ENCODE measurements around the gene APOL1. TPM values are rescaled to one million over a fixed set of nuclear protein-coding genes. Genes with fewer than 3 reads are reported as not detected.
"Not testable (repeated sequence)": the region's sequence is repeated elsewhere in the genome, so short reads cannot be mapped to it uniquely, and the experiment has no call there.

Gene APOL1
- total RNA-seq, 1 donor from 2014 or later, result 26.5 TPM

GRCh38 chr22:36224245-36224644 is 28.7 kb upstream of the APOL1 start:
- no peak for DNase-seq (ENCODE audit: low read depth, low spot score)

GRCh38 chr22:36225333-36225922 is 27.5 kb upstream of the APOL1 start:
- no peak for DNase-seq (ENCODE audit: low read depth, low spot score)

GRCh38 chr22:36226189-36226588 is 26.7 kb upstream of the APOL1 start:
- no peak for DNase-seq (ENCODE audit: low read depth, low spot score)

- no peak for DNase-seq (ENCODE audit: low read depth, low spot score)
Observed at GRCh38 chr22:36227396-36227795, 25.5 kb upstream of the APOL1 start.

GRCh38 chr22:36227806-36228205 is 25.1 kb upstream of the APOL1 start:
- DNase-seq (ENCODE audit: low read depth, low spot score), result no peak

DNA sequence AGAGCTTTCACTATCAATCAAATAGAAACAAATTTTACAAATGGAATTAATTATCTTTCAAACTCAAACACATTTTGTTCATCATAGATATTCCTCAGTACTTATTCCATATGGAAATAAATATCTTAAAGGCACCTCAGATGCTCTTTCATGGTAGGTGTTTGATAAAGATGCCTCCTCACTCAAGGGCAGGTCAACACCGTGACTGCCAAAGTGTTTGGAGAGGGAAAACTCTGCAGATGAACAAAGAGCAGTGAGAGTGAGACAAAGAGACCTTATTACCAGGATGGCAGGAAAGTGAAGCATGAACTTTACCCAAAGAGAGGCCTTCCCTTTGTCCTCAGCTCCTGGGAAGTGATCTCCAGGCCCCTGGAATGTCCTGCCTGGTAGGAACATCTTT is 24.6 kb upstream of the APOL1 start:
- DNase-seq (ENCODE audit: low read depth, low spot score), result not testable (repeated sequence)

DNA sequence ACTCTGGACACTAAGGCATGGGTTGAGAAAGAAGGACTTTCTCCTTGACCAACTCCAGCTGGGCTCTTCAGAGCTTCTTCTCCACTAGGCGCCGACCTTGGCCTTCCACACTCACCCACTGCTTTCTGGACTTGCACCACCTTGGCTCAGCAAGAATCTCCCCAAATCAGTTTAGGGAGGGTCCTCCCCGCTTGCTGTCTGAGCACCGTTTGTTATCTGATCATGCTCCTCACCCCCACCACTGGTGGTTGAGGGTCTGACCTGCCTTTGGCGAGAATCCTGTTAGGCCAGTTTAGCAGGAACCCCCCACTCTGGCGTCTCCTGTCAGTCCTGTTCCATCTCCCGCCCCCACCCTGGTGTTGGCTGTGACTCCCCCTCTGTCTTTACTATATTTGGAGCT is 24.0 kb upstream of the APOL1 start:
- DNase-seq (ENCODE audit: low read depth, low spot score), result no peak

DNA sequence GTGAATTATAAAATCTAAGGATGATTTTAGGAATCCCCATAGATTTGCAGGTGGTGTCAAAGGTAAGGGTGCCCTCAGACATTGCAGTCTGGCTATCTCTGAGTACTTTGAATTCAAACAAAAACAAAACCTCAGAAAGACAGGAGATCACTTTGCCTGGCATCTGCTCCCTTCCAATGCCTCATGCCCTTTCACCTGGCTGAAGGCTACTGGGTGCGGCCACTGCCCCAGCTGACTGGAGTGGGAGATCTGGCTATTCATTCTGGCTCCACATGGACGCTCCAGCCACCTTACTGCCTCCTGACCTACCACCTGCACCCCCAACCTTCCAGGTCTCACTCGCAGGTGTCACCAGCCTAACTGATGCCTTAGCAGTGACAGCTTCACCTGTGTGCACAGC is 23.3 kb upstream of the APOL1 start:
- DNase-seq (ENCODE audit: low read depth, low spot score), result not testable (repeated sequence)

DNA sequence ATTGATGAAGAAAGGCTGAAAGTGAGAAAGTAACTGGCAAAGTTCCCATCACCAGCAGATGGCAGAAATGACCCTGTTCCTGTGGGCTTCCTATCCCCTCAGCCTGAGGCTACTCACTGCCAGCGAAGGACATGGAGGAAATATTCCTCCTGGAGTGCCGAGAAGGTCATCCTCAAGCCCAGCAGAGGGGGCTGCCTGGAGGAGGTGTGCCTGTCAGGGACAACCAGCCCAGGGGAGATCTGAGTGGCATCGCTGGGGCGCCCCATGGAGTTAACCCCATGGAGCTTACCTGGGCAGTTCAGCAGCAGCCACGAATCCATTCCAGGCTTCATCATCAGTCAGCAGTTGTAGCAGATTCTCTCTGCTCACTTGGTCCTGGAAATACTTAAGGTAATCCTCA is 21.9 kb upstream of the APOL1 start:
- not testable (repeated sequence) for DNase-seq (ENCODE audit: low read depth, low spot score)

- no peak for DNase-seq (ENCODE audit: low read depth, low spot score)
Observed at GRCh38 chr22:36232715-36233401, 20.1 kb upstream of the APOL1 start.

- DNase-seq (ENCODE audit: low read depth, low spot score), result no peak
Observed at GRCh38 chr22:36233796-36234195, 19.1 kb upstream of the APOL1 start.

DNA sequence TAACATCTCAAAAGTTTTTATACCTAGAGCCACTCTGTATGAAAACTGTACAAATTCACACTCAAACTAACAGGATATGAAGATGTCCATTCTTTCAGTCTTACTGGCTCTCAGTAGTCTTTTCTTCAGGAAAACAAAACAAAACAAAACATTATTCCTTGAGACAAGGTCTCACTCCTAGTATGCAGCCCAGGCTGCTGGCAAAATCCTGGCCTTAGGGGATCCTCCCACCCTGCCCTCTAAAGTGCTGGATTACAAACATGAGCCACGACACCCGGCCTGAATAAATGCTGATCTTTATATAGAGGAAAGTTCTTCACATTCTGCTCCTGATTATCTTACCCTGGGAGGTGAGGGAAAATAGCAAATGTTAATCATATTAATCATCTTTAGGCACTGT is 18.7 kb upstream of the APOL1 start:
- DNase-seq (ENCODE audit: low read depth, low spot score), result no peak

DNA sequence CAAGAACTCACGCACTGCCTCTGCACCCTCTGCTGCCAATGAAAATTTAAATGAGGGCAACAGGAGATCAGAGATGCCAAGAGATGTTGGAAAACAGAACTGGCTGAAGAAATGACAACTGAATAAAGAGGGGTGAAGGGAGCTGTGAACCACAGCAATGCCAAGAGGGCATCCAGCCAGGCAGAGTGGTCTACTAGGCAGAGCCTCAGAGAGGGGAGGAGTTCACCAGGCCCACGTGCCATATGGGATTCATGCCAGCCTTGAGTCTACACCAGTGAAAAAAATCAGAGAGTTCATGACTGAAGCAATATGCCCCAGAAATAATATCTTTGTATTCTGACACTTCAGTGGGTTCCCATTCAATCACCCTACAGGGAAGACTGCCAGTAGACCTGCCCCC is 18.0 kb upstream of the APOL1 start:
- DNase-seq (ENCODE audit: low read depth, low spot score), result no peak

DNA sequence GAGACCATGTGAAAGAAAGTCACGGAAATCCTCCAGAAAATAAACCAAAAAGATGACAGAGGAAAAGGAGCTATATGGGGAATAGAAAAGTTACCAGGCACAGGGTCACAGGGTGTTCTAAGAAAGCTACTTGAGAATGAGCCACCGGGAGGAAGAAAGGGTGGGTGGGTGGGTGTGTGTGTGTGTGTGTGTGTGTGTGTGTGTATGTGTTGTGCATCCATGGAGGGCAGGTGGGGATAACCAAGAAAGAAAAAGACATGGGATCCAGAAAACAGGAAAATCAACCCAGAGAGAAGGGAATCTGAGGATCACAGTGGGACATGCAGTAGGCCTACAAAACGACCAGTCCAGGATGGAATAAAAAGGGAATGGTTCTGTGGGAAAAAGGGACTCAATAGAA is 17.3 kb upstream of the APOL1 start:
- no peak for DNase-seq (ENCODE audit: low read depth, low spot score)

- no peak for DNase-seq (ENCODE audit: low read depth, low spot score)
Observed at GRCh38 chr22:36236388-36237319, 16.3 kb upstream of the APOL1 start.

- no peak for DNase-seq (ENCODE audit: low read depth, low spot score)
Observed at GRCh38 chr22:36237462-36238372, 15.2 kb upstream of the APOL1 start.

GRCh38 chr22:36238373-36239149 is 14.4 kb upstream of the APOL1 start:
- no peak for DNase-seq (ENCODE audit: low read depth, low spot score)

GRCh38 chr22:36239150-36239400 is 13.9 kb upstream of the APOL1 start:
- no peak for DNase-seq (ENCODE audit: low read depth, low spot score)

- DNase-seq (ENCODE audit: low read depth, low spot score), result peak; percentile 76
Observed at GRCh38 chr22:36239401-36240171, 13.3 kb upstream of the APOL1 start, which contains the start of gene APOL2. TSS of gene APOL2 (minus strand) at chr22:36239527. CDS start at chr22:36233162, 6,365 bp downstream.

- DNase-seq (ENCODE audit: low read depth, low spot score), result no peak
Observed at GRCh38 chr22:36243986-36244385, 8.9 kb upstream of the APOL1 start.
